A204.1 (cell line): ENCODE measurements around the gene TBKBP1.

Experiments
- FAIRE-seq: peaks from 2 replicates; lab custom pipeline; 2012; peaks lifted over from hg19 to GRCh38; lab: Jason Lieb, UNC

The TBKBP1 gene, protein sequence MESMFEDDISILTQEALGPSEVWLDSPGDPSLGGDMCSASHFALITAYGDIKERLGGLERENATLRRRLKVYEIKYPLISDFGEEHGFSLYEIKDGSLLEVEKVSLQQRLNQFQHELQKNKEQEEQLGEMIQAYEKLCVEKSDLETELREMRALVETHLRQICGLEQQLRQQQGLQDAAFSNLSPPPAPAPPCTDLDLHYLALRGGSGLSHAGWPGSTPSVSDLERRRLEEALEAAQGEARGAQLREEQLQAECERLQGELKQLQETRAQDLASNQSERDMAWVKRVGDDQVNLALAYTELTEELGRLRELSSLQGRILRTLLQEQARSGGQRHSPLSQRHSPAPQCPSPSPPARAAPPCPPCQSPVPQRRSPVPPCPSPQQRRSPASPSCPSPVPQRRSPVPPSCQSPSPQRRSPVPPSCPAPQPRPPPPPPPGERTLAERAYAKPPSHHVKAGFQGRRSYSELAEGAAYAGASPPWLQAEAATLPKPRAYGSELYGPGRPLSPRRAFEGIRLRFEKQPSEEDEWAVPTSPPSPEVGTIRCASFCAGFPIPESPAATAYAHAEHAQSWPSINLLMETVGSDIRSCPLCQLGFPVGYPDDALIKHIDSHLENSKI

DNA sequence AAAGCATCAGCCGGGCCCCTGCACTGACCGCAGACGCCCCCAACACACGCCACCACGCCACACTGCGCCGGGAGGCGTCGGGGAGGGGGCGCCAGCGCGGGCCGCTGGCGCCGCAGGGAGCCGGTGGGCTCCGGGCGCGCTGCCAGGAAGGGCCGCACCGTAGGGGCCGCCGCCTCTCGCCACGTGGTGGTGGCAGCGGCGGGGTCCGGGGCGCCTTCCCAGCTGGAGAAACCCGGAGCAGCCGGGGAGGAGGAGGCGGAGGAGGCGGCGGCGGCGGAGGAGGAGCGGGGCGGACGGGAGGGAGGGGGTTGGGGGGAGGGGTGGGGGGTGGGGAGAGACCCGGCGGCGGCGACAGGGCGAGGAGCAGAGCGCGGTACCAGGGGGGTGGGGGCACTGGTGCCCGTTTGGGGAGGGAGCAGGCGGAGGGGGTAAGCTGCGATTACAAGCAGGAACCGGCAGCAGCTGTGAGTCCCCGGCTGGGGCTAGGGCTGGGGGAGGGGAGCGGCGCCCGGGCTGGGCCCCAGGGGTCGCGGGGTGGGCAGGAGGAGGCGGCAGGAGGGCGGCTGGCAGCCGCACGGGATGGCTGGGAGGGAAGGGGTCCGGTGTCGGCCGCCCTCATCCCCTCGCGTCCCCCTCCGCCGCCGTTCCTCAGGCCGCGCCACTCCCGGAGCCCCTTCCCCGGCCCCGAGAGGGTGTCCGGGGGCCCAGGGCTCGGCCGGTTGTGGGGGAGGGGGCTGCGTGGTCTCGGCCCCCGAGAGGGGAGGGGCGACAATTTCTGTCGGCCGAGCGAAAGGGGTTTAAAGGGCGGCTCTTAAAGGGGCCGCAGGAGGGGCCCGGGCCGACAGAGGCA is at the start of gene TBKBP1:
TSS of gene TBKBP1 (plus strand) at position 431 of the 850 bp plus-strand sequence. CDS start 1,952 bp downstream, outside the sequence.
- FAIRE-seq = no peak

DNA sequence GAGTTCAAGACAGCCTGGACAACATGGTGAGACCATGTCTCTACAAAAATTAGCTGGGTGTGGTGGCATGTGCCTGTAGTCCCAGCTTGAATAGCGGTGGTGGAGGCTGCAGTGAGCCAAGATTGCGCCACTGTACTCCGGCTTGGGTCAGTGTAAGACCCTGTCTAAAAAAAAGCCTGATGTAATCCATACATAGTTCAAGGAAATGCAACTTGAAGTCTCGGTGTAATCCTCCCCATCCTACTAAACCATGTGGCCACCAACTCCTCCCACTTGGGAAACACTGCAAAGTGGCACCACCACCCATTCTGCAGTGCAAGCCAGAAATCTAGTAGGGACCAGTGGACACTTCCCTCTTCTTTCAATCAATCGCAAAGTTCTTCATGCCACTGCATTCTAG is 49.6 kb upstream of the TBKBP1 start:
- no peak for FAIRE-seq

DNA sequence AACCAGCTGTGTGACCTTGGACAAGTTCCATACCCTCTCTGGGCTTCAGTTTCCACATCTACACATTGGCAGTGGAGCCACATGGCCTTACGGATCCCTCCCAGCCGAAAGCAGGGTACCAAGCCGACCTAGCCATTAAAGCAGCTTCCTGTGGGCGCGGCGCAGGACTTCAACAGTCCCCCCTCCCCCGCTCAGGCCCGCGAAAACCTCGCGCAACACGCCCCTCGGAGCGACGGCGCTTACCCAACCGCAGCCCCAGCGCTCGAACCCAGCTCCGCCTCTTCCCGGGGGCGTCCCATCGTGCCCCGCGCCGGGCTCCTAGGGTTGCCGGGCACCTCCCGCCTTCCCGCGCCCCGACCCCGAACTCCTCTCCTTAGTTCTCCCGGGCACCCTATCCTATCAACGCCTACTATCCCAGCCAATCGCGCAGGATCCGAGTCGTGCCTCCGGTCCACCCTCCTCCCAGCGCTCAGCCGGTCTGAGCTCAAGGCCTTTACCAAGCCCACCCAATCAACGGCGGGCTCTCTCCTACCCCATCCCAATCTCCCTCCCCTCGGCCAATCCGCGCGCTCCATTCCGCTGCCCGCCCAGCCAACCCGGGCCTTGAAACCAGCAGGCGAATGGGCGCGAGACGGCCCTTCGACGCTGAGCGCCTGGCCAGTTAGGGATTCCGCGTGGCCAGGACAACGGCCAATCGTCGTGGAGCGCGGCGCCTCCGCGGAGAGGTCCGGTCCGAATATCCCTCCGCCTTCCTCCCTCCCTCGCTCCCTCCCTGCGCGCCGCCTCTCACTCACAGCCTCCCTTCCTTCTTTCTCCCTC is 44.6 kb upstream of the TBKBP1 start, which contains the start of gene KPNB1:
TSS of gene KPNB1 (plus strand) at position 767 of the 819 bp plus-strand sequence. CDS start 326 bp downstream, outside the sequence.
- FAIRE-seq = peak; percentile 98

DNA sequence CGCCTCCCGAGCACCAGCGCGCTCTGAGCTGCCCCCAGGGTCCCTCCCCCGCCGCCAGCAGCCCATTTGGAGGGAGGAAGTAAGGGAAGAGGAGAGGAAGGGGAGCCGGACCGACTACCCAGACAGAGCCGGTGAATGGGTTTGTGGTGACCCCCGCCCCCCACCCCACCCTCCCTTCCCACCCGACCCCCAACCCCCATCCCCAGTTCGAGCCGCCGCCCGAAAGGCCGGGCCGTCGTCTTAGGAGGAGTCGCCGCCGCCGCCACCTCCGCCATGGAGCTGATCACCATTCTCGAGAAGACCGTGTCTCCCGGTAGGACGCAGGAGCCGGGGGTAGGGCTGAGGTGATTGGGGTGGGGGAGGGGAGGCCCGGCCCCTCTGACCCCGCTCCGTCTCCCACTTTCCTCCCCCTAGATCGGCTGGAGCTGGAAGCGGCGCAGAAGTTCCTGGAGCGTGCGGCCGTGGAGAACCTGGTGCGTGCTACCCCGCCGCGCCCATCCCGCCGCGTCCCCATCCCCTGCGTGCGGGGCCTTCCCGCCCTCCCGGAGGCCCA is 43.9 kb upstream of the TBKBP1 start:
- FAIRE-seq = no peak

- FAIRE-seq = no peak
These were observed 43.1 kb upstream of the TBKBP1 start for GRCh38 chr17:47650525-47651522.

DNA sequence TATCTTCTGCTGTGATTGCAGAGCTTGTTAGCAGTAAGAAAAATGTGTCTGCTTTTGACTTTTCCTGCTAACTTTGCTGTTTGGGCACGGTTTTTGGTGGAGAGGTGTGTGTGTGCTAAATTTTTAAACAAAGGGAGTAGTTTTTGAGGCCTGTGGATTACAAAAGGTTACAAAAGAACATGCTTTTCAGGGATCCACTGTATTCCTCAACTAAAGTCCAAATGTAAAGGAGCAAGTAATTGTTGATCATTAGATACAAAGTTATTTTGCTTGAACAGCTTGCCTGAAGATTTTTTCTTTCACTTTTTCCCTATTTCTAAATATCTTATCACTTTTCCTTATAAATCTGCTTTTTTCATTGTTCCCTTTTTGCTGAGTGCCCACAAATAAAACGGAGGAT is 42.3 kb upstream of the TBKBP1 start:
- no peak for FAIRE-seq

- no peak for FAIRE-seq
These were observed 41.4 kb upstream of the TBKBP1 start for GRCh38 chr17:47652570-47652969.

DNA sequence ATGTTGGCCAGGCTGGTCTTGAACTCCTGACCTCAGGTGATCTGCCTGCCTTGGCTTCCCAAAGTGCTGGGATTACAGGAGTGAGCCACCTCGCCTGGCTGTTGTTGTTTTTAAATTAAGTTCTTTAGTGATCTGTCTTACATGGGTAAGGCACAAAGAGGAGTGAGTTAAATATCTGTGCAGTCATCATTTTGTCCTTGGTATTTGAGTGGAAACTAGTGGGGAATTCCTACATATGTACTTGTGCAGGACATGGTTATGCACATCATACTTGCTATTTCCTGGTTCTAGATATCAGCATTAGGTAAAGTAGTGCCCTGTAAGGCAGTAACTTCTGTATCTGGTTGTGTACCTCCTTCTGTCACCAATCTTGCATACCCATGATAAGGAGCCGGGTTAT is 40.5 kb upstream of the TBKBP1 start:
- FAIRE-seq = no peak

- no peak for FAIRE-seq
These were observed 39.0 kb upstream of the TBKBP1 start for GRCh38 chr17:47654991-47655390.

GRCh38 chr17:47660064-47660492 is 33.9 kb upstream of the TBKBP1 start:
- no peak for FAIRE-seq

DNA sequence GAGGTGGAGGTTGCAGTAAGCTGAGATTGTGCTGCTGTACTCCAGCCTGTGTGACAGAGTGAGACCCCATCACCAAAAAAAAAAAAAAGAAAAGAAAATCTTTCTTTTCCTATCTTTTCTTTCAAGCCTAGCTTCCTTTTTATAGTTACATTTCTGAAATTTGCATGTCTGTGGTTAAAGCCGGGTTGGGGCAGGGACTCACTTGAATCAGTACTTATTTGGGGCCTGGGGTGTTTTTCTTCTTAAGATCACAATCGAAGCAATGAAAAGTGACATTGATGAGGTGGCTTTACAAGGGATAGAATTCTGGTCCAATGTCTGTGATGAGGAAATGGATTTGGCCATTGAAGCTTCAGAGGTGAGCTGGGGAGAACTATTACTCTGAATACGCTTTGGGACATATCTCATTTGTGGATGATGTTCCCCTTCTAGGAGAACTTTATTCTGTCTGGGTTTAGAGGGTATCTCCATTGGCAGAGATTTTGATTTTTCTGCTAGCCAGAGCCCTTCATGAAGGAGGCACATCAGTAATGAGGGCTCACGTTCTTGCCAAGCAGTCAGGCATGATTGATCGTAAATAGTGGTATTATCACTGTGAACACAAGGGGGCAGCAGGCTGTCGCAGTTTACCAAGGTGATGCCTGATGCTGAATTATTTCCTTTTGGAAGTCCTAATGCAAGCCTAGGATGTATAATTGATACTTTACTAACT is 29.9 kb upstream of the TBKBP1 start:
- peak; percentile 21 for FAIRE-seq

DNA sequence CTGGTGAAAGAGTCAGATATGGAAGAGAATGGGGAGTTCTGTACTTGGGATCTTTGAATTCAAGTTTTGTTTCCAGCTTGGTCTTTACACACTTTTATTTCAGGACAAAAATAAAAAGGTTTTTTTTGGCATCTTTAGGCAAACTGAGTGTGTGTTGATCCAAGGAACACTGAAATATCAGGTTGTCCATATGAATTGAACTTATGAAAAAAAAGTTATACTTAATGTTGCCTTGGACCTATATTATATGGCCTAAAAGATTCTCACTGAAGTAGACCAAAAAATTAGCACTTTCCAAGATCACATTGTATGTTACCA is 29.4 kb upstream of the TBKBP1 start:
- no peak for FAIRE-seq

DNA sequence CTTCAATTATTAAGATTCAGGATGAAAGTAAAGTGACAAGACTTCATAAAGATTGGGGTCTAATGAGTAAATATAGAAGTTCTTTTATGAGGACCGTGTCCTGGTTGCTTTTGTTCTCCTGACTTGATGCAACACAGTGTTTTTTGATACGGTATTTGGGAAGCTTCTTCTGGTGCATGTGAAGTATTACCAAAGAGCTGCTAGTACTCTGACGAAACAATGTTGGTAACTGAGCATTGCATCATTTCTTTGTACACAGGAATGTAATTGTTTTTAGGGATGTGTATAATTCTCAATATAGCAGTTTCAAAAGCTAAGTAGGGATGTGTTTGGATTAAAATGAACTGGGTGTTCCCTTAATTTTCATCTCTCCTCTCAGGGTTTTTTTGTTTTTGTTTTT is 28.3 kb upstream of the TBKBP1 start:
- FAIRE-seq = no peak

- FAIRE-seq = no peak
These were observed 24.9 kb upstream of the TBKBP1 start for GRCh38 chr17:47669081-47669480.

- FAIRE-seq = no peak
These were observed 23.9 kb upstream of the TBKBP1 start for GRCh38 chr17:47670064-47670463.

DNA sequence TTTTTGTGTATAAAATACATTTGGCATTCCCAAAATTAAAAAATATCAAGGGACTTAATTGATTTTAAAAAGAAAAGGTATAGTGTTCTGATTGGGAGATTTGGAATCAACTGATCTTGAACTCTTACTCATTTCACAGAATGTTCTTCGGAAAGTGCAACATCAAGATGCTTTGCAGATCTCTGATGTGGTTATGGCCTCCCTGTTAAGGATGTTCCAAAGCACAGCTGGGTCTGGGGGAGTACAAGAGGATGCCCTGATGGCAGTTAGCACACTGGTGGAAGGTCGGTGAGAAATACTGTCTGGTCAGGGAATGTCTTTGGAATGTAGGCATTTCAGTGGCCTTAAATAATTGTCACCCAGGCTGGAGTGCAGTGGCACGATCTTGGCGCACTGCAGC is 19.5 kb upstream of the TBKBP1 start:
- no peak for FAIRE-seq

- no peak for FAIRE-seq
These were observed 18.4 kb upstream of the TBKBP1 start for GRCh38 chr17:47675380-47676198.

DNA sequence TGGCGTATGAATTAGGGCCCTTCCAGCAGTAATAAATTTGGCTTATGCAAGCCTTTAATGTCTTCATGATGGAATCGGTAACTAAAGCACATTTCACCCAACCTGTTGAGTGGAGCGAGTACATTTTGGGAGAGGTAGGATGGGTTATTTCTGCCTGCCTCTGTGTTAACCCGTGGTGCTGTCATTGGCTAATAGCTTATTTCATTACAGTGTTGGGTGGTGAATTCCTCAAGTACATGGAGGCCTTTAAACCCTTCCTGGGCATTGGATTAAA is 17.8 kb upstream of the TBKBP1 start:
- FAIRE-seq = no peak

DNA sequence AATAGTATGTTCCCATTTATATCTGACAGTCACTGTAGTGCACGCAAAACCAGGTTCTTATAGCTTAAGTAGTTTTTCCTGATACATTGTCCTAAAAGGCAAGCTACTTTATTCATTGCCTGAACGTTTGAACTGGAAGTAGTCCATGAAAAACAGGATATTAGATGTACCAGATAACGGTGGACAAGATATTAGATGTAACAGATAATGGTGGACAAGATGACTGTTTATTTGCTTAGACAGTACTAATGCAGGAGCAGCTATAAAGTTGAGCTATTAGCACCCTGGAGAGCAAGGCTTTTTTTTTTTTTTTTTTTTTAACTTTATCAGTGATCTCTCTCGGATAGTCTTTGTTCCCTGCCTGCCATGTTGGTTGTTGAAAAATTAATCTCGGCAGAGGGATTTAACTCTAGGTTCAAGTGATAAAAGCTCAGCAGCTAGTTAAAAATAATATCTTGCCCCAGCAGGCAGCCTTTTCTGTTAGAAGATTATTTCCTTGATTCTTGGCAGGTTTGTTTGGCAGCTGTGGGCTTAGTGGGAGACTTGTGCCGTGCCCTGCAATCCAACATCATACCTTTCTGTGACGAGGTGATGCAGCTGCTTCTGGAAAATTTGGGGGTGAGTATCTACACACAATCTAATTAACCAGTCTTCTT is 17.3 kb upstream of the TBKBP1 start:
- FAIRE-seq = no peak
